ENCODE measurements around the gene LMNB1.
"Not testable (repeated sequence)": the region's sequence is repeated elsewhere in the genome, so short reads cannot be mapped to it uniquely, and the experiment has no call there.

Gene LMNB1, protein sequence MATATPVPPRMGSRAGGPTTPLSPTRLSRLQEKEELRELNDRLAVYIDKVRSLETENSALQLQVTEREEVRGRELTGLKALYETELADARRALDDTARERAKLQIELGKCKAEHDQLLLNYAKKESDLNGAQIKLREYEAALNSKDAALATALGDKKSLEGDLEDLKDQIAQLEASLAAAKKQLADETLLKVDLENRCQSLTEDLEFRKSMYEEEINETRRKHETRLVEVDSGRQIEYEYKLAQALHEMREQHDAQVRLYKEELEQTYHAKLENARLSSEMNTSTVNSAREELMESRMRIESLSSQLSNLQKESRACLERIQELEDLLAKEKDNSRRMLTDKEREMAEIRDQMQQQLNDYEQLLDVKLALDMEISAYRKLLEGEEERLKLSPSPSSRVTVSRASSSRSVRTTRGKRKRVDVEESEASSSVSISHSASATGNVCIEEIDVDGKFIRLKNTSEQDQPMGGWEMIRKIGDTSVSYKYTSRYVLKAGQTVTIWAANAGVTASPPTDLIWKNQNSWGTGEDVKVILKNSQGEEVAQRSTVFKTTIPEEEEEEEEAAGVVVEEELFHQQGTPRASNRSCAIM

GRCh38 chr5:126776499-126777256, at the start of gene LMNB1:
TSS of gene LMNB1 (plus strand) at chr5:126777136. CDS start at chr5:126777509, 373 bp downstream.
- DNase-seq (ENCODE audit: low read depth, low spot score) = peak; percentile 75

DNA sequence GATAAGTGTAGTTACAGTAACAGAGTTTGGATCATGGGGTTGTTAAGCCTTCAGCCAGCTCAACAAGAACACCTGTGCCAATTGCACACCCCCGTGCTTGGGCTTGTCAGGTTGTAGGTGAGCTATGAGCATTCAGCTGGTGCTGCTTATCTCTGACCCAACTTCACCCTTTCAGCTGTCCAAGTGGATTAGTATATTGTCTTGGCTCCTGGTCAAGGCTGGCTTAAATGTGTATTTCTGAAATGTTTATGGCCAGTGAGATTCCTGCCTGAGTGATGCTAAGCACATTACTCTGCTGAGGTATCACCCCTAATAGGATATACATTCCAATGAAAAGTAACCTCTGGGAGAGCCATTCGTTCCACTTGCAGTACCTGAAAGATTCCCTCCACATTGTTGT, 44.2 kb upstream of the LMNB1 start:
- DNase-seq (ENCODE audit: low read depth, low spot score) = no peak

- not testable (repeated sequence) for DNase-seq (ENCODE audit: low read depth, low spot score)
Measured at GRCh38 chr5:126734573-126734972, 42.4 kb upstream of the LMNB1 start.

GRCh38 chr5:126736141-126736540, 40.8 kb upstream of the LMNB1 start:
- DNase-seq (ENCODE audit: low read depth, low spot score) = no peak

GRCh38 chr5:126741361-126741760, 35.6 kb upstream of the LMNB1 start:
- no peak for DNase-seq (ENCODE audit: low read depth, low spot score)

- no peak for DNase-seq (ENCODE audit: low read depth, low spot score)
Measured at GRCh38 chr5:126742425-126742824, 34.5 kb upstream of the LMNB1 start.

GRCh38 chr5:126744836-126745235, 32.1 kb upstream of the LMNB1 start:
- no peak for DNase-seq (ENCODE audit: low read depth, low spot score)

DNA sequence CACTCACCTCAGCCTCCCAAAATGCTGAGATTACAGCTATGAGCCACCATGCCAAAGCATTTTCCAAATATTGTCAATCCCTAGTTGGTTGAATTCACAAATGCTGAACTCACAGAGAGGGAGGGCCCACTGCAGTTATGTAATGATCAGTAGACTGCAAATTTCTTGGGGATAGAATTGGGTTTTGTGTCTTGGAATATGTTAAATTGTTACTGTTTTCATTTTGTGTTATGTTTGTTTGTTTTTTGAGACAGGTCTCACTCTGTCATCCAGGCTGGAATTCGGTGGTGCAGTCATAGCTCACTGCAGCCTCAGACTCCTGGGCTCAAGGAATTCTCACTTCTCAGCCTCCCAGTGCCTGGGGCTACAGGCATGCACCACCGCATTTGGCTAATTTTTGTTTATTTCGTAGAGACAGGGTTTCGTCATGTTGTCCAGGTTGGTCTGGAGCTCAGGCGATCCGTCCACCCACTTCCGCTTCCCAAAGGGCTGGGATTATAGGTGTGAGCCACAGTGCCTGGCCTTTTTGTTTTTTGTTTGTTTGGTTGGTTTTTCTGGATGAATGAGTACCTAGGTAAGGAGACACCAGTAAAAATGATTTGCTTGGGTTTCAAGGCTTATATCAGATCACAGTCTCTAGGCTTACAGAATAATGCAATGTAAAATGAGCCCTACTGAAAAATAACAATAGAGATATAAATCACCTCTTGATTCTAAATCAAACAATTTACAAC, 31.5 kb upstream of the LMNB1 start:
- no peak for DNase-seq (ENCODE audit: low read depth, low spot score)

DNA sequence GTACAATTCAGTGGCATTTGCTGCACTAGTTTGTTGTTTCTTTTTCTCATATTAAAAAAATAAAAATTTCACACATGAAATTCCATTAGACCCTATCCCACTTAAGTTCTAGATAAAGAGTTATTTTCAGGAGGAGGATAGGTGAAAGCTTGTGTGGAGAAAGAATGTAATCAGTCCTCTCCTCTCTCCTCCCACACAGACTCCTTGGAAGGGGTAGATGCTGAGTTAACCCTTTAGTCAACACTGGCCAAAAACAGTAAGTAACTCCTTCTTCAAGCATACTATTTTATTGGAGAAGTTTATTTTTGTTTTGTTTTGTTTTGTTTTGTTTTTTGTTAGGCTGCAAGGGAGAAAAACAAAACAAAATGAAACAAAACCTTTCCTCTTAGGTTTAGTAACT, 30.6 kb upstream of the LMNB1 start:
- no peak for DNase-seq (ENCODE audit: low read depth, low spot score)

GRCh38 chr5:126752081-126752785, 24.7 kb upstream of the LMNB1 start:
- no peak for DNase-seq (ENCODE audit: low read depth, low spot score)

- no peak for DNase-seq (ENCODE audit: low read depth, low spot score)
Measured at GRCh38 chr5:126753227-126753626, 23.7 kb upstream of the LMNB1 start.

- no peak for DNase-seq (ENCODE audit: low read depth, low spot score)
Measured at GRCh38 chr5:126754609-126755008, 22.3 kb upstream of the LMNB1 start.

DNA sequence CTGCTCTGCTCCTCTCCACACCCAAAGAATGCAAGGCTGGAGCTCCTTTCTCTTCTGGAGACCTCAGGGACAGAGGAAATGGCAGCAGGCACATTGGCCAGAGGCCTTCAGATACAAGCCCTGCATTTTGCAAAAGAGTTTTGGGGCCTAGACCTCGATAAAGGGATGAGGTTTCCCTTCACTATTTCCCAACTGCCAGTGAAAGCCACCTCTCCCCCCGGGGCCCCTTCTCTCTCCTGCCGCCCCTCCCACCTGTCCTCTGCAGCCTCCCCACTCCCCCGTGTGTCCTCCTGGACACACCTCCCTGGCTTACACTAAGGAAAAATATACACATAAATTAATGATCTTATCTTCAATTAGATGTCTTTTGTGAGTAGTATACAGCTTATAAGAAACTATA, 21.3 kb upstream of the LMNB1 start:
- DNase-seq (ENCODE audit: low read depth, low spot score) = no peak

- no peak for DNase-seq (ENCODE audit: low read depth, low spot score)
Measured at GRCh38 chr5:126757713-126758357, 19.1 kb upstream of the LMNB1 start.

DNA sequence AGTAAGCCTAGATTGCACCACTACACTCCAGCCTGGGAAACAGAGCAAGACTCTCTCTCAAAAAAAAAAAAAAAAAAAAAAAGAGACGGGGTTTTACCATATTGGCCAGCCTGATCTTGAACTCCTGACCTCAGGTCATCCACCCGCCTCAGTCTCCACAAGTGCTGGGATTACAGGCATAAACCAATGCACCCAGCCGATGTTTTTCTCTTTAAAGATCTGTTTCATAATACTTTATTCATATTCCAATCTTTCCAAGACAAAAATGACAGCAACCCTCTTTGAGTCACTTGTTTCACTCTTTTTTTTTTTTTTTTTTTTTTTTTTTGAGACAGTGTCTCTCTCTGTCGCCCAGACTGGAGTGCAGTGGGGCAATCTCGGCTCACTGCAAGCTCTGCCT, 13.6 kb upstream of the LMNB1 start:
- DNase-seq (ENCODE audit: low read depth, low spot score) = no peak

DNA sequence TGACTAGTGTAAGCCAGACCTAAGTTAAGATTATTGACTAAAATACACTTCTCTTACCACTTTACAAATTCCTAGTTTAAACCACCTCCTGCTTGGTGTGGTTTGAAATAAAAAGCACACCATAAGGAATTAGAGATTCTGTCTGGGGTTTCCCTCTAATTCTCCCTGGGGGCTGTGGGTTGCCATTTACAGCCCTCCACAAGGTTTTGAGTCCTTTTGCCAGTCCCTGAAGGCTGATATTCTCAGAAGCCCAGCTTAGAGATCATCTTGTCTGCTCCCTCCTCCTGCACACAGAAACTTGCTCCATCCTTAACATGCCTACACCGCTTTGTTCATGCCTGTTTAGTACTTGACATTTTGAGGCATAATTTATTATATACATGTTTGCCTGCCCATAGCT, 7.2 kb upstream of the LMNB1 start:
- no peak for DNase-seq (ENCODE audit: low read depth, low spot score)

- not testable (repeated sequence) for DNase-seq (ENCODE audit: low read depth, low spot score)
Measured at GRCh38 chr5:126773536-126773935, 3.4 kb upstream of the LMNB1 start.

GRCh38 chr5:126774595-126774994, 2.3 kb upstream of the LMNB1 start:
- not testable (repeated sequence) for DNase-seq (ENCODE audit: low read depth, low spot score)

GRCh38 chr5:126777257-126777974, 480 bp downstream of the LMNB1 start:
- peak; percentile 27 for DNase-seq (ENCODE audit: low read depth, low spot score)

All from brain pericyte (primary cell).